AG09309 (cell line): ENCODE results near the gene SH3GLB1.

Source experiments
- DNase-seq: peaks from one replicate; pipeline ENCODE4 v3.0.0-alpha.2; 2010; ENCODE audit warnings: low read depth
- H3K4me3 ChIP-seq: 2 replicates; pipeline ENCODE4 v1.5.1; 2011; ENCODE audit warnings: mild to moderate bottlenecking, low read depth, low read length, moderate library complexity; ENCODE audit not compliant: control insufficient read depth
- CTCF ChIP-seq: IDR thresholded peaks from 2 replicates; pipeline ENCODE4 v1.5.1; 2011; ENCODE audit warnings: mild to moderate bottlenecking, low read depth, low read length, inconsistent platforms; ENCODE audit not compliant: insufficient read depth, control insufficient read depth; ENCODE audit errors: missing control alignments

SH3GLB1 gene

GRCh38 chr1:86731416-86731815 is 27.0 kb downstream of the SH3GLB1 start:
- no peak overlapping the region for H3K4me3 ChIP-seq
- DNase-seq: no peak
- no peak for TF ChIP-seq CTCF

- TF ChIP-seq CTCF: no peak
- DNase-seq: no peak
- no peak overlapping the region for H3K4me3 ChIP-seq
Measured at GRCh38 chr1:86733340-86733739, 29.0 kb downstream of the SH3GLB1 start.

- DNase-seq: no peak
- TF ChIP-seq CTCF: no peak
- no peak overlapping the region for H3K4me3 ChIP-seq
Measured at GRCh38 chr1:86739648-86740509, 35.5 kb downstream of the SH3GLB1 start.

GRCh38 chr1:86741947-86742572 is 37.7 kb downstream of the SH3GLB1 start:
- TF ChIP-seq CTCF: peak; percentile 53
- no peak overlapping the region for H3K4me3 ChIP-seq
- no peak for DNase-seq

GRCh38 chr1:86747304-86747703 is 42.9 kb downstream of the SH3GLB1 start:
- H3K4me3 ChIP-seq: no peak overlapping the region
- no peak for TF ChIP-seq CTCF
- no peak for DNase-seq

GRCh38 chr1:86748622-86749373 is 44.4 kb downstream of the SH3GLB1 start:
- no peak overlapping the region for H3K4me3 ChIP-seq
- no peak for TF ChIP-seq CTCF
- no peak for DNase-seq
